Spleen (tissue), 7 donors: ENCODE measurements around the gene ATP7A.

Source experiments
- POLR2A ChIP-seq, 3 donors: fragments of 450-650 bp; IDR thresholded peaks; one replicate each; pipeline ENCODE4 v1.5.1; 2017; ENCODE audit warnings: antibody characterized with exemption in 3 of 3, mild to moderate bottlenecking in 1 of 3
- POLR2AphosphoS5 ChIP-seq, 3 donors: sonication (generic); formaldehyde crosslinking; IDR thresholded peaks; one replicate each; pipeline ENCODE4 v1.5.1; 2017; ENCODE audit warnings: antibody characterized with exemption in 3 of 3
- TF ChIP-seq, protein P1 (sequence below), 11 experiments: fragments of 200-600 bp in 7 of 11; fragments of 450-650 bp in 4 of 11; sonication (generic) in 4 of 11; IDR thresholded peaks in 8 of 11; conservative IDR thresholded peaks in 3 of 11; 1 replicate in 7 of 11; 2 replicates in 4 of 11; pipeline versions ENCODE4 v1.4.0 to v1.8.0; 2016 to 2021; ENCODE audit warnings: antibody characterized with exemption in 11 of 11, inconsistent platforms in 4 of 11, mild to moderate bottlenecking in 1 of 11
- donor health status: DM: no; HTN: no; CAD: no; lungs with moderate emphysema.
- donor health status: DM: no; HTN: no; CAD: no.
- donor health status: DM: no; HTN: no; CAD: no.

DNA sequence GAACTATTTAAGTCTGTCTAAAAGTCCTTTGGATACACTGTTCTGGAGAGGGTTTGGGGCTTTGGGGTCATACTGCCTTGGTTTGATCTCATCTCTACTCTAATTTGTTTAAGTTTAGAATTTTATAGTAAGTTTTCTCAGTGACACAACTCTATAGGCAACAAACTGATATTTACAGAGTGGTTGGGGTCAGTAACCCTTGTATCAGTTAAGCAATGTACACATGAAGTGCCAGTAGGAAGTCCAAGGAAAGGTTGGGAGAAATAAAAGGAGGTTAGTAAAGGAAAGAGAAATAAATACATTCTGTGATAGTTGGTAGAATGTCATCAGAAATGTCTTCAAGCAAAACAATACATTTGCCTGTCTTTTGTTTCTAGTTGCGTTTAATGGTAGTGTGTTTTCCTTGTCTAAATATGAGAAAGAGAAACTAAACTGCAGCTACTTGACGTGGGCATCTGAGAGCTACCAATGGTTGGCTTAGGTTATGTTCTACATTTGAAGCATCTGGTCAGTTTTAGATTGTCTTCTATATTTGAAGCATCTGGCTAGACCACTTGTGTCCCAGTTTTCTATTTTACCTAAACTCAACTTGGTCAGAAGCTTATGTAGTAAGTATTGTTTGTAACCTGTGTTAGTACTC is 6.9 kb downstream of the ATP7A start:
- TF ChIP-seq, protein P1, sequence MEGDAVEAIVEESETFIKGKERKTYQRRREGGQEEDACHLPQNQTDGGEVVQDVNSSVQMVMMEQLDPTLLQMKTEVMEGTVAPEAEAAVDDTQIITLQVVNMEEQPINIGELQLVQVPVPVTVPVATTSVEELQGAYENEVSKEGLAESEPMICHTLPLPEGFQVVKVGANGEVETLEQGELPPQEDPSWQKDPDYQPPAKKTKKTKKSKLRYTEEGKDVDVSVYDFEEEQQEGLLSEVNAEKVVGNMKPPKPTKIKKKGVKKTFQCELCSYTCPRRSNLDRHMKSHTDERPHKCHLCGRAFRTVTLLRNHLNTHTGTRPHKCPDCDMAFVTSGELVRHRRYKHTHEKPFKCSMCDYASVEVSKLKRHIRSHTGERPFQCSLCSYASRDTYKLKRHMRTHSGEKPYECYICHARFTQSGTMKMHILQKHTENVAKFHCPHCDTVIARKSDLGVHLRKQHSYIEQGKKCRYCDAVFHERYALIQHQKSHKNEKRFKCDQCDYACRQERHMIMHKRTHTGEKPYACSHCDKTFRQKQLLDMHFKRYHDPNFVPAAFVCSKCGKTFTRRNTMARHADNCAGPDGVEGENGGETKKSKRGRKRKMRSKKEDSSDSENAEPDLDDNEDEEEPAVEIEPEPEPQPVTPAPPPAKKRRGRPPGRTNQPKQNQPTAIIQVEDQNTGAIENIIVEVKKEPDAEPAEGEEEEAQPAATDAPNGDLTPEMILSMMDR (IDR thresholded peaks at IDR 0.05 in 8 of 11, conservative IDR thresholded peaks at IDR 0.05 in 3 of 11) = no peak
- no peak for TF ChIP-seq POLR2AphosphoS5 (IDR thresholded peaks at IDR 0.05)
- no peak for TF ChIP-seq POLR2A (IDR thresholded peaks at IDR 0.05)
